NCI-H1694 (cell line): ENCODE data around the gene SPART.

Experiments used
- DNase-seq: peaks from one replicate; lab custom pipeline; 2025; lab: John Stamatoyannopoulos, UW

Gene SPART, protein sequence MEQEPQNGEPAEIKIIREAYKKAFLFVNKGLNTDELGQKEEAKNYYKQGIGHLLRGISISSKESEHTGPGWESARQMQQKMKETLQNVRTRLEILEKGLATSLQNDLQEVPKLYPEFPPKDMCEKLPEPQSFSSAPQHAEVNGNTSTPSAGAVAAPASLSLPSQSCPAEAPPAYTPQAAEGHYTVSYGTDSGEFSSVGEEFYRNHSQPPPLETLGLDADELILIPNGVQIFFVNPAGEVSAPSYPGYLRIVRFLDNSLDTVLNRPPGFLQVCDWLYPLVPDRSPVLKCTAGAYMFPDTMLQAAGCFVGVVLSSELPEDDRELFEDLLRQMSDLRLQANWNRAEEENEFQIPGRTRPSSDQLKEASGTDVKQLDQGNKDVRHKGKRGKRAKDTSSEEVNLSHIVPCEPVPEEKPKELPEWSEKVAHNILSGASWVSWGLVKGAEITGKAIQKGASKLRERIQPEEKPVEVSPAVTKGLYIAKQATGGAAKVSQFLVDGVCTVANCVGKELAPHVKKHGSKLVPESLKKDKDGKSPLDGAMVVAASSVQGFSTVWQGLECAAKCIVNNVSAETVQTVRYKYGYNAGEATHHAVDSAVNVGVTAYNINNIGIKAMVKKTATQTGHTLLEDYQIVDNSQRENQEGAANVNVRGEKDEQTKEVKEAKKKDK

DNA sequence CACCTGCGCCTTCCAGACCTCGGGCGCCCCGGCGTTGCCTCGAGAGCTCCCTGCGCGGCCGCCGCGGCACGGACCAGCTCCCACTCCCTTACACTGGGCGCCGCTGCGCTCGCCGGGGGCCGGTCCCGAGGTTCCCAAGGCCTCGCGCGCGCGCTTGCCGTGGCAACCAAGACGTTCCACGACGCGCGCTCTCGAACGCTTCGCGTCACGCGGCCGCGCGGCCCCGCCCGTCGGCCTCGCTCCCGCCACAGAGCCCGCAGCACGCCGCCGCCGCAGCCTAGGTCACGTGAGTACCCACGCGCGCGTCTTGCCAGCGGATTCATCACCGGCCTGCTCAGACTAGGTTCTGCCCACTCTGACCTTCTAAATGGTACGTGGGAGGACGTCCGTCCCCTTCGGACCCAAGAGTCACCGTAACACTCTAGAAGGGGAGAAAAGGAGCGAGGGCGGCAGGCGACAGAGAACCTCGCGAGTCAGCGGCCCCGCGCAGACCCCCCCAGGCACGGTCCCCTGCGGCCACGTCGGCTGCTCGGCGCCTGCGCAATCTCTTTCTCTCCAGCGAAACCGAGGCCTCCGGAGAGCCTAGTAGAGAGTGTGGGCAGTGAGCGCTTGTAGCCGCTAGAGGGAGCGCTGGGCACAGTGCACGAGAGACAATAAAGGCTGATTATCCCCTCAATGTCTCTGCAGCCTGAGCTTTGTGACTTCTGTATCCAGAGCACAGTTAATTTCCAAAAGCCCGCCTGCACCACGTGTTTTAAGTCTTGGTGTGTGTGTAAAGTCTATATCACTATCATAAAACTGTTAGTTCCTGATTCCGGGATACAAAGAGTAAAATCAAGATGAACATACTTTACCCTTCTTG is at the start of gene SPART:
TSS of gene SPART (minus strand) at position 173 of the 862 bp plus-strand sequence. CDS start 10,564 bp downstream, outside the sequence.
- DNase-seq: peak; percentile 90

DNA sequence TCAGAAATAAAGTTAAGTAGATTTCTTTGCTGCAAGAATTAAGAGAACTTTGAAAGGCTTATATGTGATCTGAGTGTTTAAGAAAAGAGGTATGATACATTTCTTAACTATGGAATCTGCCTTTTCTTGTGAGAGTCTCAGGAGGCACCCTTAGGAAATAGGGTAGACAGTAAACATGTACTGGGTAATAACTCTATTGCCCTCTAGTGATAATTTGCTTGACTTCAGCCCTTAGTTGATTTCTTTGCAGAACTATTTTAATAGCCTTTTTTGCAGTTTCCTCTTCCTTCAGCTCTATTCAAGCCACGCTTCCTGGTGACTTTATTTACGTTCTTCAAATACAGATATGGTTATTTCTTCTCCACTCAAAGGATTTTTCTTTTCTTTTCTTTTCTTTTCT is 49.1 kb upstream of the SPART start:
- no peak for DNase-seq

DNA sequence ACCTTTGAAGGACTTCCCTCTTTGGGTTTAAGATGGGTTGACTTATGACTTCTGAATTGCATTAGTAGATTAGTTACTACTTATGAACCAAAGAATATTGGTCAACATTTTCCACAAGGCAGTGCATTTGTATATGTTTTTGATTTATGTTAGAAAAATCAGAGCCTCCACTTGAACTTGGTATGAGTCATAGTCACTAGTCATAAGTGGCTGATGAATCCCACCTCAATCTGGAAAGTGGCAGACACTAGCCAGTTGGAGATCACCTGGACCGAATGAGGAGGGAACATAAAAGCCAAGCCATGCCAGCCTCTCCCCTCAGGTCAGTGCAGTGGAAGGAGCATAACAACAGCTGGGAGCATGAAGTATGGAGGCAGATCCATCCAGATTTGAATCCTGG is 39.3 kb upstream of the SPART start:
- DNase-seq: no peak

DNA sequence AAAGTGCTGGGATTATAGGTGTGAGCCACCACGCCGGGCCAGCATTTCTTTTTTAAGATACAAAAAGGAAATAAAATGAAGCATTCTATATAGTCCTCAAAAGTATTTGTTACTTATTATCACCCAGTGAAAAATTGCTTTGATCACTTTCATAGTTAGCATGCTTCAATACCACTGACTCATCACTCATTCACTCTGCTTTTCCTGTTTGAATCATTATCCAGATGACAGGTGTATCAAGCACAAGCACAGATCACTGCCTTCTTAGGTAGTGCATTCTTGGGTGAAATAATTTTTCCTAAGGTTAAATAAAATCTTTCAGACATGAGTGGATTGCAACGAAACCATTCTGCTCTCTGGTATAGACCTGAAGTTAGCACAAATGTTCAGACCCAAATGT is 35.8 kb upstream of the SPART start:
- no peak for DNase-seq

DNA sequence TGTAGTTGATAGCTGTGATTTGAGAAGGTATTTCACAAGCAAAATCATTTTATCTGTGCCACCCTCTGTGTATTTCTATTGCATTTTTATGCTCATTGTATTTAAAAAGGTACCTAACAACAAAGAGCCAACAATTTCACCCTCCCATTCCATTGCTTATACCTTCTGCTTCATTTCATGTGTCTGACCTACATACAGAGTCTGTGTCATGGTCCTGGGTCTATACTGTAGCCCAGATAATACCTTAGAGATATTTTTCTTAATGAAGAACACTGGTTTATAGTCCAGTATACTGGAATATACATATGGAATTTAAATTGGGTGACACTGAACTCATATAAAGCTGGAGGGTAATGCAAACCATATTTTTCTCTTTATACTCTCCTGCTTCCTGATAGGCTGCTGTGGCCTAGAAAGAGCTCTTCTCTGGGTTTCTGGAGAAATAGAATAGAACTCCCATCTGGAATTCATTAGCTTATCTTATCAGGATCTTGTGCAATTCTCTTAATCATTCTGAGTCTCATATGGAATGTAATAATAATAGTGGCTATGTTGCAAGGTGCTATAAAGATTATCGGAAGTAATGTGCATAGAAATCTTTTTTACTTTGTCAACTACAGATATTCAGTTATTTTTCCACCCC is 31.8 kb upstream of the SPART start:
- no peak for DNase-seq

DNA sequence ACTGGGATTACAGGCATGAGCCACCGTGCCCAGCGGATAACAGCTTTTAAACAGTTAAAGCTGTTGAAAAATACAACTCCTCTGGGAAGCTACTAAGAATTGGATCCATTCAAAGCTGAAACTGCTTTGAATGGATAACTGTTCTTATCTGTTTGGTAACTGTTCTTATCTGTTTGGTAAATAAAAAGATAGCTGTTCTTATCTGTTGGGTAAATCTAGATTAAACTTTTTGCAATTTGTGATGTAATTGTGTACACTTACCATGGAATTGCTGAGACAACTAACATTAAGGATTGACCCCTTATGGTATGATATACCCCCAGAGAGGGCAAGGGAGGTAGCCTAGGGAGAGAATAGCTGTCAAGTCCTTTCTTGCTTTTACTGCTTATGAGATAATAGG is 27.9 kb upstream of the SPART start:
- no peak for DNase-seq

DNA sequence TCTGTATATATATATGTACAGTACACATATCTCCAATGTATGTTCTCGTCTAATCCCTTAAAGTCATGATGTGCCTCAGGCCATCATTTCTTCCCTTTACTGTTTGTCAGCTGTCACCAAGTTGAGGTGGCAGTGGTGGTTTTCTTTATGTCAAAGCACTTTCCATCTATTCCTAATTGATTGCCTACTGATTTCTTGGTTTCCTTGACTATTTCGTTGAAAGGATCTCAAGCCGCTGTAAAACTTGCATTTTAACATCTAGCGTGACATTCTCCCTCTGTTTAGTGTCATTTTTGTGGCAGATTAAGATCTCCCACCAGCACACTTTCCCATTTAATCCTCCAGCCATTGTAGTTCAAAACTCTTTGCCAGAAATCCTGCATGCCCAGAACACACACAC is 25.0 kb upstream of the SPART start:
- no peak for DNase-seq

DNA sequence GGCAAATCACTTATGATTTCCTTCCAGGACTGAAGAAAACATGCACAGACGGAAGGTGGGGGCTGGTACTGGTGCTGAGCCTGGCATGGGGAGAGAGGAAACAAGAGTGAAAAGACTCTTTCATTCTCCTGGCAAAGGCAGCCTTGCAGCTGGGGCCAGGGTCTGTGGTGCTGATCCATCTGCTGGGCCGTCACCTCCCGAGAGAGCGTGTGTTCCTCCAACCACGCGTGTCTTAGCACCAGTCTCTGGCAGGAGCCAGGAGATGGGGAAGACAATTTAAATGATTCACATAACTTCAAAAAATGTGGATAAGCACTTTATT is 23.9 kb upstream of the SPART start:
- no peak for DNase-seq

DNA sequence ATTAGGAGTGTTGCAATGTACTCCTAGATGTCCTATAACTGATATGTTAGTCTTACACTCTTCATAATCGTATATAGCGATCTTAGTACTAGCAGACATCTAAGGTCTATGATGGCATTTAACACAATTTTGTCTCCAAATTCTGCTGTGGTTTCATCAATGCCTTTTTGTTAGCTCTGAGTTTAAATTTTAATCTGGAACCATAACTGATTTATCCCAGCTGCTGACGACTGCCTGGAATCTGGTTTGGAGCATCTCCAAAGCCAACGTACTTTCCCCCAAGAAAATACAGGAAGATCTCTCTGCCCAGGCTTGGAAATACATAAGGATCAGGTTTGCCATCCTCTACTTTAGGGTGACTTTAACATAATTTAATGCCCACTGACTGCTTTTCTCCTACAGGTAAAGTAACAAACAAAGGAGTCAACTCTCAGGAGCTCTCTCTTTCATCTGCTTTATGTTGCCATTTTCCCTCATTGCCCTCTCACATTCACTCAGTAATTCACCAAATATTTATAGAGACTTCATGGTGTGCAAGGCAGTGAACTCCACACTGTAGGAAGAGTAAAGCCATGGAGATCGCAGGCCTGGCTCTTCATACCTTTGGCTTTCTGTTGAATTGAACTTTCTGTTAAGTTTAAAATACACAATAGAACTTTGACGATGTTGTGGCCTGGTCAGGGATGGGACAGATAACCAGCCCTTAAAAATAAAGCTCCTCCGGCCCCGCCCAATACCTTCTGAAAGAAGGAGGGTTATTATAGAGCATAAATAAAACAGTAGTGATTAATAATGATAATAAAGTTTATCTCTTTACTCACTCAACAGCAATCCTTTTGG is 23.3 kb upstream of the SPART start:
- no peak for DNase-seq

DNA sequence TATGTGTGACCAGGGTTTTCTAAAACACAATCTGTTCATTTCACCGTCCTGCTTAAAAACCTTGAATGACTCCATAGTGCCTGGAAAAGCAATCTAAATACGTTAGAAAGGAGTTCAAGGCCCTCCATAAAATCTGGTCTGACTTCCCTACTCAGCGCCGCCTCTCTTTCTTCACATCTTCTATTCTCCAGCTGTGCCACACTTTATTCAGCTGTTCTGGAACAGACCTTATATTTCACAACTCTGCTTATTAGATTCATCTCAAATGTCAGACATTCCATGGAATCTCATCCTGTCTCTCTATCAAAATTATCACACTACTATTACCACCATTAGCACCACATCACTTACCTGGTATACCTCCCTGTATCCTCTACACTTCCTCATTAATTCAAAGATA is 19.8 kb upstream of the SPART start:
- DNase-seq: no peak

DNA sequence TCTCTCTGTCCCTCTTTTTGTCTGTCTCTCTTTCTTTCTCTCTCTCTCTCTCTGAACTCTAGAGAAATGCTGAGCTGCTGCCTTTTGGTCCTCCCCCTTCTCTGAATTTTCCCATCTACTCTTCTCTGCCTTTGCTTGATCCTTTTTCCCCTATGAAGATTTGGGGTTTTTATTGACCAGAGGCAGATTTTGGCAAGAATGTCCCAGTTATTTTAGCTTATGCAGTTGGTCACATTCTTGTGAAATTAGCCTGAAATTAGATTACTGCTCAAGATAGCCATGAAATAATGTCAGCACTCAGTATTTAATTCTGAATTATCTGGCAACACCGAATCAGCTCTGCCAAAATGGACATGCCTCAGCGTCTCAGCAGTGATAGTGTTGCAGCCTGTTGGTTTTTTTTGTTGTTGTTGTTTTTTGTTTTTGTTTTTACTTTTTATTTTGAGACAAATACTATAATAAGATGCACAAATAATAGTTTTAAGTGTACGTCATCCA is 17.2 kb upstream of the SPART start:
- no peak for DNase-seq

DNA sequence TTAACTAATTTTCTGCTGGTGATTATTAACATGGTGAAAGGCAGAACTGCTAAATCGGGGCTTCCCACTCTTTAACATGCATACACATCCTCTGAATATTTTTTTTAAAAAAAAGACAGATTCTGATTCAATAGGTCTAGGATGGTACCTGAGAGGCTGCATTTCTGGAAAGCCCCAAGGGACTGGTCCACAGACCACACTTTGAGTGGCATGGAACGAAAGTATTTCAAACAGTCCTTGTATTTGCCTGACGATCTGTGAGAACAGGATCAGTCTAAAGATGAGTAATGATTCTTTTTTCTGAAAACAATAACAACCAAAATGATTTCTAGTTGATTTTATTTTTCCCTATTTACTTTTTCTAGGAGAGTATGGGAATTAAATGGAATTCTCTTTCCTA is 16.7 kb upstream of the SPART start:
- no peak for DNase-seq

DNA sequence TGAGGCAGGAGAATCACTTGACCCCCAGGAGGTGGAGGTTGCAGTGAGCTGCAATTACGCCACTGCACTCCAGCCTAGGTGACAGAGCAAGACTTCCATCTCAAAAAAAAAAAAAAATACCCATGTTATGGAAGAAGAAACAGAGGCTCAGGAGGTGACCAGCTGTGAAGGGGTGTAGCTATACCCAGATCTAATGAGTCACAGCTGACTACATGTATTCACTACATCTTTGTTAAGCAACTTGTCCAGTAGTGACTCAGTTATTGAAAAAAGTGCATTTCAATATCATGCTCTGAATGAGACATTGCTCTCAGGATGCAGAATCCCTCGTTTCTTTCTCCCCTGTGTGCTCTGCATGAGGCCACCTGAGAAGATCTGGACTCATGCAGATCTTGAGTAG is 16.1 kb upstream of the SPART start:
- no peak for DNase-seq

DNA sequence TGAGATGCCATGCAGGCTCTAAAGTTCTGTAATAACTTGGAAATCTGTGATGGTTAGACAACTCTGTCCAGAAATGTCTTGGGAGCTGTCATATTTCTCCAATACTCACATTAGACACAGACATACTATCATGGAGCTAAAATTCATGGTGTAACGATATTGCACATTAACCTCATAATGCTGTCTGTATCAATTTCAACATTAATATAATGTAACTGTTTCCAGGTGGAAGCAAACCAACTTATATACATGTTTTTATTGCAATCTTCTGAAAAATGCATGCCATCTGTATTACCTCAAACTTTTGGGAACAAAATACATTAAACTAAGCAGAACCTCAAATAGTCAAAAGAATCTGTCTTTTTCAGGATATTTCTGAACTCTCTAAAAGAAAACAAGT is 14.7 kb upstream of the SPART start:
- DNase-seq: no peak

DNA sequence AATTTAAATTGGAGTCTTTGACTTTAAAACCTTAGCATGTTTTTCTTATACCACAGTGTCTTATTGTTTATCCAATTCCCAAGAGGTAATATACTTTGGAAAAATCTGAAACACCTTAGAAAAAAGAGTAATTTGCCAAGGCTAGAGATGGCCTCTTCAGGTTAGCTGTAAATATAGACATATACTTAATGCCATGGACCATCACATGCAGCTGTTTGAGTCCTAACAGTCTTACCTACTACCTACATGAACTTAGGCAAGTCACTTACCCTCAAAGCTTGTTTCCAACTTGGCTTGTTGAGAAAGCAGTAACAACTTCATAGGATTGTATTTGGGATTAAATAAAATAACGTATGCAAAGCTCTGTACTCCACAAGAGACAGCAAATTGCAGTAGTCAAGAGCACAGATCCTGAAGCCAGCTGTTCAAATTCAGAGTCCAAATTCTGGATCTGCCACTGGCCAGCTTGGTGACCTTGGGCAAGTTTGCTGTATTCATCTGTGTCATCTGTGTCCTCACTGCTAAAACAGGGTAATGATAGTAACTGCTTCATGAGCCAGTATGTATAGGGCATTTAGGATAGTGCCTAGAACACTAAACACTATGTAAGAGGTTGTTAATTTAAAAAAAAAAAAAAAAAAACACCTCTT is 13.2 kb upstream of the SPART start:
- DNase-seq: no peak

DNA sequence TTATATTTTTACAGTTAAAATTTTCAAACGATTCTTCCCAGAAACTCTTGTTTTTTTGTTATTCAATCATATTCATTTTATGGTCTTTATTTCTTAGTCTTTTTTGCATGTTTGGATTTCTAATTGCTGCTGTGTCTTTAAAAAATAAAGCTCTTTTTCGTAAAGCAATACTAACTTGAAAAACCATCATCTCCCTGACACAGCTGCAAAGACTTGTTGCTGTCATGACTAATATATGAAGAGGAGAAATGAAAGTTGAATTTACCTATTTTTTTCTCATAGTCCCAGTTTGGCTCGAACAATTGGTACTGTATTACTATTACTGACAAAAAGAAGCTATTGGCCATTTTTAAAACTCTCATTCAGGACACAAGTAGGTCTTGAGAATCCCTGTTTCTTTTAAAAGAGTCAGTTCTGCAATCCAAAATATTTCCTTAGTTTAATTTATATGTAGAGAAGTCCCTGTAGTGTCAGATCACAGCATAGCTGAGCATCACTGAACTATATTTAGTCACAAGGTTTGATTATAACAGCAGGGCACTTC is 12.1 kb upstream of the SPART start:
- no peak for DNase-seq

DNA sequence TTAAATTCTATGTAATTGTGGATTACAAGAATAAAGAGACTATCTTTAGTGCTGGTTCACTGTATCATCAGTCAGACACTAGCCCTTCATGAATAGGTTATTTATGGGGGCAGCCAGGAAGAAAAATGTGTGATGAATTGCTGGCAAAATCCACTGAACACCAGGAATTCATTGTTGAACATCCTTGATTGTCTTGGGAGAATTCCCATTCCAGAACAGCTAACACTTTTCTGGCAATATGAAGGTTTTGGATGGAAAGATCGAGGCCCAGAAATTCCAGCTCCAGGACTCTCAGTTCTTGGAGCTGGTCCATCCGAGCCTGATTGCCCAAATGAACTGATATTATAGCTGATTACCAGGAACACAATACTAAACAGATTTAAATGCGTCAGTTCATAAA is 11.5 kb upstream of the SPART start:
- no peak for DNase-seq

DNA sequence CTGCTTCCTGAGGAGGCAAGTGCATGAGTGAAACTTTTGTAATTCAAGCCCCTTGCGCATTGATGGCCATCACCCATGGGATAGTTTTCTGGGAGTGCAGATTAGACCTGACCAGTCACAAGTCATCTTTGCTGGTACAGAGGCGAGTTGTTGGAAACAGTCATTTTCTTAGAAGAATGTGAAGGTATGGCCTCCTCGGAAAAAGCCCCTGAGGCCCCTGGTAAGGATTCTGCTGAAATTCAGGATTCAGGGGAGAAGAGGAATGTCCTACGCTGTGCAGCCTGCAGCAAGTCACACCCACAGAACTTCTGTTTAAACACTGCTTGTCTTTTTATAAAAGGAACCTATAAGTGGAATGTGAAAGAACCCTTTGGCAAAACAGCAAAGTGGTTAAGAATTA is 11.0 kb upstream of the SPART start:
- no peak for DNase-seq

DNA sequence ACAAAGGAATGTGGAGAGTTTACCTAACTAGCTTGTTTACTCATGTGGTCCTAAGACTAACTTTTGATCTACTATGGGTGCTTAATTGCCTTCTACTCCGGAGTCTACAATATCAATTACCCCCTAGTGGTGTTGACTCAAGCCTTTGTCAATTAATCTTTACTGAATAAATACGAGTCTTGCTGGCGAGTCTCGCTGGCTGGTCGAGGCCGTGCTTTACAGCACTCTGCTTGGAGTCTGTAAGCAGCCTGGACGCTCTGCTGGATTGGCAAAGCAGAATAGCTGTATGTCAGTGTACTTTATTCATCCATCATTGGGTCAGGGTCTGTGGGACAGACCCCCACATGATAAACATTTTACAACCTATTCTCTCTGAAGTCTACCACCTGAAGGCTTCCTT is 9.9 kb upstream of the SPART start:
- DNase-seq: no peak

DNA sequence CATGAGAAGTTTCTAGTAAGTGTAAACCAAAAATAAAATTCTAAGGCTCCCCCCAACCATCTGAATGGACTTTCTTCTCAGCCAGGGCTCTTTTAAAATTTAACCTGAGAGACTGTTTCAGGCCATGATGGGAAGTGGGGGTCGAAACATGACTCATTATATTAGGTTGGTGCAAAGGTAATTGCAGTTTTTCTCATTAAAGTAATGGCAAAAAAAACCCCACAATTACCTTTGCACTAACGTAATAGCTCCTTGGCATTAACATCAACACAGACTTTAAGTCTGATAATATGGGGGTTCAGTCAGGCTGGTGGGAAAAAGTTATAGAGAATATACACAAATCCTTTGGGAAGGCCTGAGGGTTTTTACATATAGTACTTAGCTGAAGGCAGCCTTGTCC is 9.4 kb upstream of the SPART start:
- DNase-seq: no peak
